Neural cell (in vitro differentiated cells): ENCODE data around the gene ENC1. TPM values are rescaled to one million over a fixed set of nuclear protein-coding genes. Genes with fewer than 3 reads are reported as not detected.

ENCODE experiments used
- H2AFZ ChIP-seq: fragments of 200-600, 300-800 bp; sonication (generic), shearing (Covaris generic); 2 replicates; pipeline ENCODE4 v1.6.0; 2014; ENCODE audit warnings: low read depth, mild to moderate bottlenecking, antibody characterized with exemption, low read length, moderate library complexity
- H3F3A ChIP-seq: fragments of 200-600 bp; shearing (Covaris generic); 2 replicates; pipeline ENCODE4 v1.6.1; 2016; ENCODE audit warnings: mild to moderate bottlenecking, moderate library complexity, mixed read lengths, antibody characterized with exemption, low read length; ENCODE audit not compliant: insufficient read depth, poor library complexity, severe bottlenecking
- H3K27ac ChIP-seq: fragments of 200-600, 300-800 bp; sonication (generic), shearing (Covaris generic); 2 replicates; pipeline ENCODE4 v1.5.1; 2014; ENCODE audit warnings: mild to moderate bottlenecking, low read length, moderate library complexity
- H3K27me3 ChIP-seq: fragments of 300-800, 200-600 bp; sonication (generic), shearing (Covaris generic); 2 replicates; pipeline ENCODE4 v1.6.0; 2014; ENCODE audit warnings: mild to moderate bottlenecking, low read depth, low read length, moderate library complexity; ENCODE audit not compliant: insufficient read depth
- H3K36me3 ChIP-seq: fragments of 300-800, 200-600 bp; sonication (generic), shearing (Covaris generic); 2 replicates; pipeline ENCODE4 v1.5.1; 2014; ENCODE audit warnings: mild to moderate bottlenecking, antibody characterized with exemption, low read length, moderate library complexity; ENCODE audit not compliant: insufficient read depth
- H3K4me2 ChIP-seq: fragments of 300-800, 200-600 bp; sonication (generic), shearing (Covaris generic); 2 replicates; pipeline ENCODE4 v1.6.0; 2014; ENCODE audit warnings: mild to moderate bottlenecking, low read length
- H3K4me3 ChIP-seq: fragments of 300-800, 200-600 bp; sonication (generic), shearing (Covaris generic); 2 replicates; pipeline ENCODE4 v1.5.1; 2014; ENCODE audit warnings: mild to moderate bottlenecking, low read length, moderate library complexity
- H3K79me2 ChIP-seq: fragments of 200-600 bp; shearing (Covaris generic); replicated peaks from 2 replicates; pipeline ENCODE4 v1.6.0; 2014; ENCODE audit warnings: mild to moderate bottlenecking, low read length, moderate library complexity; ENCODE audit not compliant: insufficient read depth
- H3K9ac ChIP-seq: fragments of 300-800, 200-600 bp; sonication (generic), shearing (Covaris generic); 2 replicates; pipeline ENCODE4 v1.6.1; 2016; ENCODE audit warnings: mild to moderate bottlenecking, low read length, mixed read lengths
- H3K9me2 ChIP-seq: fragments of 200-600 bp; shearing (Covaris generic); 2 replicates; pipeline ENCODE4 v1.6.1; 2016; ENCODE audit warnings: mild to moderate bottlenecking, low read length, mixed read lengths; ENCODE audit not compliant: insufficient read depth
- H3K9me3 ChIP-seq: fragments of 200-600, 300-800 bp; sonication (generic), shearing (Covaris generic); 2 replicates; pipeline ENCODE4 v1.6.1; 2016; ENCODE audit warnings: mild to moderate bottlenecking, mixed run types, low read length, moderate library complexity, mixed read lengths
- H4K20me1 ChIP-seq: fragments of 200-600 bp; shearing (Covaris generic); 2 replicates; pipeline ENCODE4 v1.6.1; 2016; ENCODE audit warnings: mild to moderate bottlenecking, mixed run types; ENCODE audit not compliant: insufficient read depth
- CTCF ChIP-seq: fragments of 450-650 bp; IDR thresholded peaks from 2 replicates; pipeline ENCODE4 v1.5.1; 2014; ENCODE audit warnings: antibody characterized with exemption, mild to moderate bottlenecking, moderate library complexity; ENCODE audit not compliant: poor library complexity, severe bottlenecking
- EP300 ChIP-seq: fragments of 450-650 bp; conservative IDR thresholded peaks from 2 replicates; pipeline ENCODE4 v1.6.1; 2014; ENCODE audit warnings: antibody characterized with exemption, mild to moderate bottlenecking, moderate library complexity; ENCODE audit not compliant: poor library complexity, severe bottlenecking
- EZH2 ChIP-seq: fragments of 200-600, 300-800 bp; shearing (Covaris generic), sonication (generic); IDR thresholded peaks from 2 replicates; pipeline ENCODE4 v1.6.1; 2014; ENCODE audit warnings: antibody characterized with exemption, low read length, borderline replicate concordance, mild to moderate bottlenecking; ENCODE audit not compliant: insufficient read depth, poor library complexity, severe bottlenecking
- MXI1 ChIP-seq: fragments of 450-650 bp; conservative IDR thresholded peaks from 2 replicates; pipeline ENCODE4 v1.6.1; 2014; ENCODE audit warnings: antibody characterized with exemption, mild to moderate bottlenecking; ENCODE audit not compliant: poor library complexity, severe bottlenecking
- POLR2AphosphoS5 ChIP-seq: IDR thresholded peaks from 2 replicates; pipeline ENCODE4 v1.6.1; 2012
- RAD21 ChIP-seq: fragments of 450-650 bp; conservative IDR thresholded peaks from 2 replicates; pipeline ENCODE4 v1.6.1; 2014; ENCODE audit warnings: antibody characterized with exemption, mild to moderate bottlenecking, moderate library complexity
- REST ChIP-seq: IDR thresholded peaks from 2 replicates; pipeline ENCODE4 v1.6.1; 2012; ENCODE audit warnings: borderline replicate concordance
- SMC3 ChIP-seq: fragments of 450-650 bp; conservative IDR thresholded peaks from 2 replicates; pipeline ENCODE4 v1.6.1; 2014; ENCODE audit warnings: antibody characterized with exemption, mild to moderate bottlenecking, moderate library complexity; ENCODE audit not compliant: poor library complexity
- TAF1 ChIP-seq: IDR thresholded peaks from 2 replicates; pipeline ENCODE4 v1.6.1; 2012; ENCODE audit warnings: low read depth
- polyA plus RNA-seq: library from polyadenylated mRNA; depleted of rRNA; stranded (reverse); fragments of >200 nt; gene quantifications from 2 replicates; pipeline ENCODE4 v1.2.3, GENCODE V29; 2014

Gene ENC1
- polyA plus RNA-seq, 1 donor from 2014 or later, result 449 TPM

- Histone ChIP-seq H3K9ac (no peak overlapping the region), H3K36me3 (no peaks in the 10 kb centered on the region), H3K27ac (no peak overlapping the region), H3K79me2 (no peaks in the 10 kb centered on the region), H2AFZ (no peak overlapping the region), H3K9me2 (no peaks in the 10 kb centered on the region), H4K20me1 (no peaks in the 10 kb centered on the region), H3K4me2 (no peak overlapping the region), H3F3A (no peaks in the 10 kb centered on the region), H3K4me3 (no peak overlapping the region), H3K9me3 (no peaks in the 10 kb centered on the region), H3K27me3 (no peaks in the 10 kb centered on the region)
- TF ChIP-seq TAF1 (no peak), EP300 (no peak), MXI1 (no peak), CTCF (no peak), REST (no peak), SMC3 (no peak), EZH2 (no peak)
These were observed 13.5 kb upstream of the ENC1 start for GRCh38 chr5:74653991-74654390.

- H3K9me3 ChIP-seq, result no peaks in the 10 kb centered on the region
These were observed 12.0 kb upstream of the ENC1 start for GRCh38 chr5:74652576-74652975.

More at GRCh38 chr5:74652576-74652975, 12.0 kb upstream of the ENC1 start:
- Histone ChIP-seq H3K9ac (no peak overlapping the region), H3K36me3 (no peaks in the 10 kb centered on the region), H3K27me3 (no peaks in the 10 kb centered on the region), H3K4me2 (no peak overlapping the region), H2AFZ (no peak overlapping the region), H3K79me2 (no peaks in the 10 kb centered on the region), H3F3A (no peaks in the 10 kb centered on the region), H3K4me3 (no peak overlapping the region), H3K27ac (no peak overlapping the region), H3K9me2 (no peaks in the 10 kb centered on the region), H4K20me1 (no peaks in the 10 kb centered on the region)
- TF ChIP-seq POLR2AphosphoS5 (no peak), RAD21 (no peak), REST (no peak), CTCF (no peak), EZH2 (no peak), EP300 (no peak), SMC3 (no peak), MXI1 (no peak), TAF1 (no peak)
